Right ventricle myocardium superior (tissue), 1 donor: Measurements from ENCODE around the gene SRGAP3. TPM values are rescaled to one million over a fixed set of nuclear protein-coding genes. Genes with fewer than 3 reads are reported as not detected.
"Not testable (repeated sequence)": the region's sequence is repeated elsewhere in the genome, so short reads cannot be mapped to it uniquely, and the experiment has no call there.

Experiments
- ATAC-seq: fragments of 200-7000 bp; cut with Tn5 transposase; one replicate; pipeline ENCODE4 v1.9.1; 2020; ENCODE audit warnings: mild to moderate bottlenecking; ENCODE audit not compliant: poor library complexity
- DNase-seq: peaks from one replicate; pipeline ENCODE4 v3.0.0-alpha.2; 2020
- intact Hi-C: fragments of 100-400 bp; cut with DNase I; formaldehyde crosslinking; loops from one replicate; pipeline ENCODE4 v1.11.2; 2022
- total RNA-seq: library from RNA; stranded (reverse); fragmentation: NEBNext Ultra II Directional; extraction: Animal tissue kit (Norgen Biotek cat#: 25700); gene quantifications from one replicate; pipeline ENCODE4 v1.2.1, GENCODE V29; 2021
- donor health status: DM: no; HTN: yes; CAD: no; lungs with severe emphysema.

The SRGAP3 gene
- total RNA-seq, 1 donor from 2014 or later: 5.1 TPM

DNA sequence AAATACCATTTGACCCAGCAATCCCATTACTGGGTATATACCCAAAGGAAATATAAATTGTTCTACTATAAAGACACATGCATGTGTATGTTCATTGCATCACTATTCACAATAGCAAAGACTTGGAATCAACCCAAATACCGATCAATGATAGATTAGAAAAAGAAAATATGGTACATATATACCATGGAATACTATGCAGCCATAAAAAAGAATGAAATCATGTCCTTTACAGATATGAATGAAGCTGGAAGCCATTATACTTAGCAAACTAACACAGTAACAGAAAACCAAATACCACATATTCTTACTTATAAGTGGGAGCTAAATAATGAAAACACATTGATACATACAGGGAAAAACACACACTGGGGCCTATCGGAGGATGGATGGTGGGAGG, 164.0 kb downstream of the SRGAP3 start:
- DNase-seq, intact Hi-C loops: not testable (repeated sequence)

DNA sequence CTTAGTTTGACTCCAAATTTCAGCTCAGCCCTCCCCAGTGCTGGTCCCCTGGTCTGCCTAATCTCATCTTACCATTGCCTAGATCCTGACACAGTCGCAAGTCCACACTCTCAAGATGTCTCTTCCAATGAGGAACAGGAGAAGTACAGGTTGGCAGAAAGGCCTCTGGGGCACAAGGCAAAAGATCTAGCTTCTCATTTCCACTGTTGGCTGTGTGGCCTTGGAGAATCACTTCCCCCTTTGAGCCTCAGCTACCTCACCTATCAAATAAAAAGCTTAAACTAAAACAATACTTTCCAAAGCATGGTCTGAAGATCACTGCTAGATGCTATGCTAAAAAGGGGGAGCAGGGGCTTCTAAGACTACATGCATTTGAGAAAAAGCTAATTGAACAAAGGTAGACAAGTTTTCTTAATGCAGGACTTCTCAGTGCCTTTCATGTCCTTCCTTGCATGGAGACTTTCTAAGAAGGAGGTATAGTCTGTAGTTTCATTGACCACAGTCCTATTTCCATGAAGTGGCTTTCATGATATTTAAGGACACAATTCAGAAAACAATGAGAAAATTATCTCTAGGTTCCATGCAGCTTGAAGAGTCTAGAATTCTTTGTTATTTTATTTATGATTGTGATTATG, 168.1 kb downstream of the SRGAP3 start:
- intact Hi-C loops: no loop called here
- no peak for DNase-seq
- no peak for ATAC-seq

More for the DNA sequence above, 164.0 kb downstream of the SRGAP3 start:
- ATAC-seq: not testable (repeated sequence)

DNA sequence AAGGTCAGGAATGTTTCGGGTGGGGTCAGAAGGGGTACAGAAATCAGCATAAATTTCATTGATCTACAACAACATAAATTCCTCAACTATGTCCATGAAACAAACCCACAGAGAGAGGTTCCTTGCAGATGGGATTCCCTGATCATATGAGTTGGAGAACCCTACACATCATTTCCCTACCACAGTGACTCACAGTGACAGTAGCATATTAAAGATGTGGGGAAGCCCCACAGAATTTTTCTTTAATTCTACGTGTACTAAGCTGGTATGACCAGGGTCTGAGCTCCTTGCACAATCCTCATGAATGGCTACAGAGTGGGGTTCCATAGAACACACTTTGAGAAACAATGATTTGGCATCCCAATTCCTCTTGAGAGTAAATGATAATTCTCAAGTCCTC, 169.3 kb downstream of the SRGAP3 start:
- ATAC-seq (no peak), DNase-seq (no peak)
- intact Hi-C loops: no loop called here

DNA sequence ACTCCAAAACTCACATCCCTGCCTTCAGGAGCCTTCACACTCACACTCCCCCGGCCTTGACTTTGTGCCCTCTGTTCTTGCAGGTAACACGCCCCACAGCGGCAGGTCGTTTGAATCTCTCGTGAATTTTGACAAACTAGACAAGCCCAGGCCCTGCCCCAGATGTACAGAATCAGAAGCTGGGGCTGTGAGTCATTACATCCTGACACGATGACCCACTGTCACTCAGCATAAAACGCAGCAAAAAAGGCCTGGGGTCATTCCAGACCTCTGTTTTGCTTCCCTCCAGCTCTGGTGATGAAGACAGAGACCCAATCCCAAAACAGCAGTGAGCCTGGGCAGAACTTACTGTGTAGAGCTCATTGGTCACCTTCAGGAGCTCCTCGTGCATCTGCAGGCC, 169.8 kb downstream of the SRGAP3 start:
- DNase-seq (no peak), ATAC-seq (no peak)
- intact Hi-C loops: loop anchor here (10.0 kb wide), 1 partner anchor 225 kb away; no protein-coding TSS in a partner anchor

DNA sequence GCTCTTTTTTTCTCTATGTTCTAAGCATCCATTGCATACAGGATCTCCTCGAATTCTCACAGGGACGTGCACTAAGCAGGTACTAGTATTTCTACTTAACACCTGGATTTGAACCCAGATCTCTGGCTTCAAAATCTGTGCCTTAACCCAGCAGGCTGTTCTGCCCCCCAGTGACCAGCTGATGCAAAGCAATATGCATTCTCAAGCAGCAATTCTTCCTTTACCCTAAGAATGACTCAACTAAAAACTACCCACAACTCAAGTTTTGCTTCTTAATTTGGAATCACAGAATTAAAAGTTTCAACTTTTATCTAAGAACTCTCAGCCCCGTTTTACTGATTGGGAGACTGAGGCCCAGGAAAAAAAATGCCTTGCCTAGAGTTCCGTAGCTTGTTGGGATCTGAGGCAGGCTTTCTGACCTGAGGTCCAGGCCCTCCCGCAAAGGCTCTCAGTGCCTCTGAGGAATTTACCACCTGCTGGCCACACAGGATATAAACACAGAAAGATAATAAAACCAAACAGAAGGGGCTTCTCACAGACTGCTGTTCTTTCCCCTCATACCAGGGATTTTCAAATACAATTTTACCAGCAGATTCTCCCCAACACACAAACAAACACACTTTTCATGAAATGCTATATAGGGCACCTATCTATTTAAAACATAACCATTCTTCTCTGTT, 170.7 kb downstream of the SRGAP3 start:
- DNase-seq (no peak), ATAC-seq (no peak)
- intact Hi-C loops: loop anchor here (10.0 kb wide), 1 partner anchor 226 kb away; no protein-coding TSS in a partner anchor

DNA sequence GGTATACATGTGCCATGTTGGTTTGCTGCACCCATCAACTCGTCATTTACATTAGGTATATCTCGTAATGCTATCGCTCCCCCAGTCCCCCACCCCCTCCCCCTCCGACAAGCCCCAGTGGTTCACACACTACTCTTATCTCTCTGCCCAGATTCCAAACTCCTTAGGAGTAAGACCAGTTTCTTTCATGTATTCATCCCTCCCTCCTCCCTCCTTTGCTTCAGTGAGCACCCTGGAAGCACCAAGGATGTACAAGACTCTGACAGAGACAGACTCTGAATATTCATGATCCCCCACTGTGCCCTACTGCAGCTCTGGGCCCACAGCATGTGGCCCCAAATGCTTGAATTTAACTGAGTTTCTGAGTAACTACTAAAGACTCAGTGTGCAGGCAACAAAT, 172.4 kb downstream of the SRGAP3 start:
- no peak for DNase-seq
- intact Hi-C loops: loop anchor here (10.0 kb wide), 1 partner anchor 228 kb away; no protein-coding TSS in a partner anchor
- ATAC-seq: no peak

DNA sequence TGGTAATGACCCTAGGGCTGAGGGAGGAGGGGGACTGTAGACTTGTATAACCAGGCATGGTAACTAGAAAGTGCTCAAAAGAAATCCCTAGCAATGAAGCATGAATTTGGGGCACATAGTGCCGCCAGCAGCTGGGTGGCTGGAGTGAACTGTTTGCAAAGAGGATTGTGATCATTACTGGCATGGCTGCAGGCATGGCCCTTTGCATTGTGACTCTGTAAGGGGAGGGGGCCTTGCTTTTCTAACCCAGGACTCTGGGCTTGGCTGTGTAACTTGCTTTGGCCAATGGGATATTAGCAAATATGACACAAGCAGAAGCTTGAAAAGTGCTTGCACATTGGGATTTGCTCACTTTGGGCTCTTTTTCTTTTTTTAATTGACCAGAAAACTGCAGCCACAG, 173.7 kb downstream of the SRGAP3 start:
- DNase-seq (no peak), ATAC-seq (no peak)
- intact Hi-C loops: loop anchor here (10.0 kb wide), 1 partner anchor 229 kb away; no protein-coding TSS in a partner anchor

DNA sequence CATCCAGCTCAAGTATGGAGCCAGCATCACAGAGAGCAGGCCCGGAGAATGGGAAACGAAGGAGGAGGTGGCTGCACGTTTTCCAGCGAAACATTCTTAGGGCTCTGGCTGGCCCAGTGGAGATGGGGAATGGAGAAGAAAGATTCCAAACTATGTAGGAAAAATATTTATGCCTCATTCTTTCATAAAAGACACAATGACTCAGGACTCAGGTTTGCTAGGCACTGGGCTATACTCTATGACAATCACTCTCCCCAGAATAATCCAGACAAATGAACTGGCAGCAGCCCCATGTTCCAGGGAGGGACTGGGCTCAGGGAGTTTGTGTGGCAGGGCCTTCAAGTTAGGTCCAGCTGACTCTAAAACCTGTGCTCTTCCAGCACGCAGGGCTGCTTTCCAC, 175.4 kb downstream of the SRGAP3 start:
- intact Hi-C loops: loop anchor here (10.0 kb wide), 1 partner anchor 231 kb away; no protein-coding TSS in a partner anchor
- no peak for ATAC-seq
- no peak for DNase-seq

DNA sequence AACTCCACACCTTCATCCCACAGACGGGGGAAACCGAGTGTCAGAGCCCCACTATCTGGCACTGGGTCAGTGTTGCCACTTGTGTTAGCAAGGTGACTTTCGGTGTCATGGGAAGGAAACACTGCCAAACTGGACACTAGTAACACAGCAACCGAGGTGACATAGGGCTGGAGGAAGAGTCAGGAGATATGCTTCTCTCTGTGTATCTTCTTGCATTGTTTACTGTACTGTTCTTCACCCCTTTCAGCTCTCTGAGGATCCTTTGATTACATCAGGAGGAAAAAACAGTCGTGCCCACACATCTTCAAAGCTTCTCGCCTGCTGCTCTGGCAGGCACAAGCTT, 176.8 kb downstream of the SRGAP3 start:
- ATAC-seq: peak; percentile 83
- intact Hi-C loops: loop anchor here (10.0 kb wide), 1 partner anchor 232 kb away; no protein-coding TSS in a partner anchor

DNA sequence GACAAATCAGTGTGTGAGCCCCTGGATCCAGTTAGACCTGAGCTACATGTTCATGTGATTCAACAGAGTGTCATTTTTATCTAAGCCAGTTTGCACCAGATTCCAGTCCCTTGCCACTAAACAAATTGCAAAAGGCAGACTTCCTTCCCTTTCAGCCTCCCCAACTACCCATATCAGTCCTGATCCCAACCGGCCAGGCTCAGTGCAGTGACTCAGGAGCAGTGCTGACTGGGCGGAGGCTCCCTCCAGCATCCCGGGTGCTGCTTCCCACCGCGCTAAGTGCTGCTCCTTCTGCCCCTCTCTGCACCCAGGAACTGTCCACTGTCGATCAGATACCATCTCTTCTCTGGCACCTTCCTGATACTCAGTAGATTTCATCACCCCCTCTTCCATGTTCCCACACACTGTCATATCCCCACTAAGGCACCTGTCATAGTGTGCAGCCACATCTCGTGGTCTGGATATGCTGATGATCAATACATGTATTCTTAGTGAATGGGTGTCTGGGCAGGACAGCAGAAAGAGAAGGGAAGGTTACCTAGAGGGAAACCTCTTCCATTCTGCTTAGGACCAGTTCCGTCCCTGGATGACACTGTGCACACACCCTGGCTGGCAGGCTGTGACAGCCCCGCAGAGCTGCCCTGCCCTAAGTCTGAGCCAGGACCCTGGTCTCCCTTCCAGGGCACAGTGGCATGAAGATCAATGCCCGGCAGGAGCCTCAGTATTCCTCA, 177.3 kb downstream of the SRGAP3 start:
- intact Hi-C loops: loop anchor here (2.0 to 10.0 kb wide), 2 partner anchors 77 to 233 kb away; no protein-coding TSS in a partner anchor
- peak; percentile 70 for ATAC-seq

More for the DNA sequence above, 176.8 kb downstream of the SRGAP3 start:
- DNase-seq: no peak

DNA sequence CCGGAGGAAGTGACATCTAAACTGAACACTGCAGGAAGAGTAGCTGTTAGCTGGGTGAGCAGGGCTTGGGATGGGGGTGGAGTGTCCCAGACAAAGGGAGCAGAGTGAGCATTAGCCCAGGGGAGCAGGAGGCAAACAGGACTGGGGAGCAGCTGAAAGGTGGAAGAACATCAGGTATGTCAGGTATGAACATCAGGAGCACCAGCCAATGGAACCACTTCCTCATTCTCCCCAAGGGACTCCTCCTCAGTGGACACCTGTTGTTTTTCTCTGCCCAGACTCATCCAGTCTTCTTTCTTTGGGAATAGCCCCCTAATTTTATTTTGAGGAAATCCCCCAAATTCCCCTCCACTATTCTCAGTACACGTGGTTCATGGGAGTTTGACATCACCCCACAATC, 178.5 kb downstream of the SRGAP3 start:
- ATAC-seq (no peak), DNase-seq (no peak)
- intact Hi-C loops: loop anchor here (2.0 to 10.0 kb wide), 2 partner anchors 76 to 234 kb away; no protein-coding TSS in a partner anchor

More for the DNA sequence above, 177.3 kb downstream of the SRGAP3 start:
- DNase-seq: no peak

DNA sequence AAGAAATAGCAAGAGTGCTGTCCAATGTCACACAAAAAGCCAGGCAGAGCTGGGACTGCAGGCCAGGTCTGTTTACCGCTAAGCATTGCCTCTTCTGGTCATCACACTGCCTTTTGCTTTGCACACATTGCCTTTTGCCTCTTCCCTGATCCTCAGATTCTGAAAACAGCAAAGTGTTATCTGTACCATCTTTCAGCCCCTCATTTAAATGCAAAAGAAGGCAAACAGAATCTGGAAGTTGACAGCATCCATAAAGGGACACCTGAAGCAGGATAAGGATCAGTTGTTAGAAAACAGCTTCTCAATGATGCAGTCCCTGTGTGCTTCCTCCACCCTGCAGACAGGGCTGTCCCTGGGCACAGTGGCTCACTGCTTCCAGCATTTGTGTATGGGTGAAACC, 179.5 kb downstream of the SRGAP3 start:
- ATAC-seq (no peak), DNase-seq (no peak)
- intact Hi-C loops: loop anchor here (2.0 to 10.0 kb wide), 4 partner anchors 75 to 235 kb away; no protein-coding TSS in a partner anchor

DNA sequence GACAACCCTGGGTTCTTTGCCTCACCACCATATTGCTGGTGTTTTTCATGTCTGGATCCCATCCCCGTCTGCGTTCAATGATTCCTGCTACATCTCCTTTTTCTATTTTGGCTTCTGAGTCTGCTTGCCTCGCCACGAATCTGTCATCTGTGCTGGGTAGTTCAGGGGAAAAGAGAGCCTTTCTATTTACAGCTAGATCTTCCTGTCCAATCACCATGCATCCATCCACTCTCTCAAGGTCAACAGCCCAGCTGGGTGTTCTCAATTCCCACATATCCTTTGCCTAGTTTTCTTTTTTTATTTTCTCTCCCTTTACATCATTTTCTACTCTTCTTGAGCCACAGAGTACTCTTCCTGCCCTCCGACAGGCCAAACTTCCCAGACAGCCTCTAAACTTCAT, 181.4 kb downstream of the SRGAP3 start:
- ATAC-seq: peak; percentile 40
- intact Hi-C loops: loop anchor here (5.0 kb wide), 2 partner anchors 81 to 96 kb away; no protein-coding TSS in a partner anchor
- no peak for DNase-seq

DNA sequence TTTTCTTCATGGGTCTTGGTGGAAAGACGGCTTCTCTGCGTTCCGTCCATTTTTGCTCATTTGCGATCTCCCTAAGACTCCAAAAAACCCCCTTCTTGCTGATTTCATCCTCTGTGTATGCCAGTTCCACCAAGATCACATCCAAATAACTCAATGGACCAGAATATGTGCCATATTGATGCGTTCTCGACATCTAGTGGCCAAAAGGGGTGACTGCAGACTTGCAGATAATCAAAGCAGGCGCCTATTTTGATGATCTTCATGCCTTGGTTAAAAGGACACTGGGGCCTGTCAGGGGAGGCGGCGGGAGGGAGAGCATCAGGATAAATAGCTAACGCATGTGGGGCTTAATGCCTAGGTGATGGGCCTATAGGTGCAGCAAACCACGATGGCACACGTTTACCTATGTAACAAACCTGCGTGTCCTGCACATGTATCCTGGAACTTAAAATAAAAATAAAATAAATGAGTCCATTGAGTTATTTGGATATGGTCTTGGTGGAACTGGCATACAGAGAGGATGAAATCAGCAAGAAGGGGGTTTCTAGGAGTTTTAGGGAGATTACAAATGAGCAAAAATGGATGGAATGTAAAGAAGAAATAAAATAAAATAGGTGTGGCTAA, 182.0 kb downstream of the SRGAP3 start:
- no peak for DNase-seq

DNA sequence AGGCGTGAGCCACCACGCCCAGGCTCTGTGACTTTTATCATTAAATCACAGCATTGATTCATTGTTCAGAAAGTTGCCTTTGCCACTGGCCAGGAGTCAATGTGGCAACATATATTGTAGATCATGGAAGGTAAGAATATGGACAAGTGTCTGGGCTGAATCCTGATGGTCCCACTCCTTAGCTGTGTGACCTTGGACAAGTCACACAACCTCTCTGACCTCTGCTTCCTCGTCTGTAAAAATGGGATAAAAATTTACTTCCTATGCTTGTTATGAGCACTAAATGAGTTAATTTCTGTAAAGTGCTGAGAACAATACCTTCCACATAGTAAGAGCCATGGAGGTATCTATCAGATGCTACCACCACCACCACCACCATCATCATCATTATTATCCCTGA, 182.7 kb downstream of the SRGAP3 start:
- no peak for ATAC-seq
- intact Hi-C loops: loop anchor here (5.0 kb wide), 2 partner anchors 79 to 94 kb away; no protein-coding TSS in a partner anchor
- no peak for DNase-seq

More for the DNA sequence above, 182.0 kb downstream of the SRGAP3 start:
- intact Hi-C loops: loop anchor here (5.0 kb wide), 2 partner anchors 80 to 95 kb away; no protein-coding TSS in a partner anchor
- ATAC-seq: peak; percentile 90

DNA sequence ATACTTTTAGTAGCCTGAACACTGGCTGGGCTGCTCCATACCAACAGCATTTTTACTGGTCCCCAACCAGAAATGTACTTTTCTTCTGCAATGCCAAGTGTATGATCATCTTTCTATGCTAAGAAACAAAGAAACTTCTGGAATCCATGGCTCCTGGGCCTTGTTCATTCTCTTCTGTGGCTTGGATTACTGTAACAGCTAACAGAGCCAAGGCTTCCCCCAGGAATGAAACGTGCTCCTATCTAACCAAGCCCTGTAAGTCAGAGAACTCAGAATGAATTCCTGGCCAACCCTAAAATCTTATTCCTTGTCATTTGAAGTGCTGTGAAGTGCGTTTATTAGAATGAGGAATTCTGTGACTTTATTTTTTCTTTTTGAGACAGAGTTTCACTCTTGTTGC, 183.3 kb downstream of the SRGAP3 start:
- DNase-seq: no peak
- ATAC-seq: no peak
- intact Hi-C loops: loop anchor here (5.0 kb wide), 2 partner anchors 79 to 94 kb away; no protein-coding TSS in a partner anchor

DNA sequence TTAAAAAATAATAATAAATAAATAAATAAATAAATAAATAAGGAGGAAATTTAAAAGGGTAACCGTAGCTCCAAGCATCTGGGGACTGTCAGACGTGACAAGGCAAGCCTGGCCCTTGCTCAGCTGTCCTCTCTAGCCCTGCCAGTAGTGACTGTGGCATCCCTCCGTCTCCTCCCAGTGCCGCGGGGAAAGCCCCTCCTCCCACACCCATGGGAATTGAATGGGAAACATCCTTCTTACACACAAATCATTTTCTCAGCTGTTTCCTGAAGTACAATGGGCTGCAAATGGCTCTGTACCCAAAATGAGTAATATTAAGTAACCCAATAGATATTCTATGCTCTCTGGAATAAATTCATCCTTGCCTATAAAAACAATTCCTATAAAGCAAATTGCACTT, 184.6 kb downstream of the SRGAP3 start:
- ATAC-seq (peak; percentile 20), DNase-seq (no peak)
- intact Hi-C loops: loop anchor here (5.0 kb wide), 2 partner anchors 78 to 93 kb away; no protein-coding TSS in a partner anchor

DNA sequence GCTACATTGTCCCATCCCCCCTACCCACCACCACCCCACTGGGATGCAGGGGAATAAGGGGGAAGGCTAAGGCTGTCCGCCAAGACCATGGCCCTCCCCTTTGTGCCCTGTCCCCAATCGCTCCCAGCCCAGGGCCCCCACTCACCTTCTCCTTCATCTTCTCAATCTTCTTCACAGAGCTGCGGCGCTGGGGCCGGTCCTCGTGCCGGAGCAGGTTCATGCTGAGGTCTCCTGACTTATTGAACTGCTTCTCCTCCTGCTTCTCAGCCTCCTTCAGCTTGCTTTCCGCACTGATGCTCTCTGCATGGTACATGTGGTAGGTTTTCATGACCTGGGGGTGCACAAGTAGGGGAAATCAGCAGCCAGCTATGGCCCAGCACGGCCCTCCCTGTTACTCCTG, 185.2 kb downstream of the SRGAP3 start:
- ATAC-seq: no peak
- intact Hi-C loops: no loop called here
- DNase-seq: no peak
